SK-N-SH (cell line): Measurements from ENCODE around the gene ASTL. TPM values are rescaled to one million over a fixed set of nuclear protein-coding genes. Genes with fewer than 3 reads are reported as not detected.

Source experiments
- CTCF ChIA-PET: fragments of 300-600, 350-600 bp; formaldehyde crosslinking; extraction: SDS; loops from one replicate; lab custom pipeline; 2021; lab: Yijun Ruan, JAX
- POLR2A ChIA-PET: fragments of 350-600 bp; sonication (Branson Sonifier 250); formaldehyde crosslinking; extraction: SDS; loops from one replicate; lab custom pipeline; 2020; ENCODE audit warnings: antibody characterized with exemption, inconsistent platforms; lab: Yijun Ruan, JAX
- DNase-seq: peaks from one replicate; pipeline ENCODE4 v3.0.0; 2012
- H2AFZ ChIP-seq: fragments of 200-600 bp; sonication (generic); 2 replicates; pipeline ENCODE4 v1.8.1; 2016; ENCODE audit warnings: antibody characterized with exemption, mild to moderate bottlenecking, low read depth
- H3F3A ChIP-seq: fragments of 200-600 bp; sonication (generic); replicated peaks from 2 replicates; pipeline ENCODE3; 2016; ENCODE audit warnings: antibody characterized with exemption, mild to moderate bottlenecking; ENCODE audit not compliant: insufficient read depth
- H3K27ac ChIP-seq, 2 experiments: fragments of 200-500 bp in 1 of 2; fragments of 200-600 bp in 1 of 2; sonication (Bioruptor generic) in 1 of 2; sonication (generic), shearing (Covaris generic) in 1 of 2; 2 replicates each; pipeline versions ENCODE4 v1.5.1 to v1.6.1; 2014 to 2016; ENCODE audit warnings: low read depth in 2 of 2, inconsistent platforms in 1 of 2, low read length in 1 of 2, mild to moderate bottlenecking in 1 of 2, mixed read lengths in 1 of 2
- H3K27me3 ChIP-seq: fragments of 200-600 bp; sonication (generic), shearing (Covaris generic); 2 replicates; pipeline ENCODE4 v1.6.1; 2016; ENCODE audit warnings: mixed run types; ENCODE audit not compliant: insufficient read depth
- H3K36me3 ChIP-seq, 2 experiments: fragments of 200-500 bp in 1 of 2; fragments of 200-600 bp in 1 of 2; sonication (Bioruptor generic) in 1 of 2; sonication (generic) in 1 of 2; replicated peaks in 1 of 2; 2 replicates each; pipeline versions ENCODE3 to v1.5.1; 2014 to 2016; ENCODE audit warnings: low read length in 1 of 2, mild to moderate bottlenecking in 1 of 2; ENCODE audit not compliant: insufficient read depth in 2 of 2, control insufficient read depth in 1 of 2
- H3K4me1 ChIP-seq, 2 experiments: fragments of 200-500 bp in 1 of 2; fragments of 200-600 bp in 1 of 2; sonication (Bioruptor generic) in 1 of 2; sonication (generic), shearing (Covaris generic) in 1 of 2; 2 replicates each; pipeline versions ENCODE4 v1.5.1 to v1.6.1; 2014 to 2016; ENCODE audit warnings: low read depth in 1 of 2, low read length in 1 of 2, mixed run types in 1 of 2; ENCODE audit not compliant: insufficient read depth in 2 of 2, control insufficient read depth in 1 of 2
- H3K4me2 ChIP-seq: fragments of 200-600 bp; sonication (generic), shearing (Covaris generic); 2 replicates; pipeline ENCODE4 v1.6.1; 2017; ENCODE audit warnings: mixed run types
- H3K4me3 ChIP-seq, 2 experiments: fragments of 200-500 bp in 1 of 2; fragments of 200-600 bp in 1 of 2; sonication (Bioruptor generic) in 1 of 2; sonication (generic), shearing (Covaris generic) in 1 of 2; 2 replicates each; pipeline versions ENCODE4 v1.5.1 to v1.8.1; 2014 to 2016; ENCODE audit warnings: low read depth in 2 of 2, inconsistent platforms in 1 of 2, low read length in 1 of 2, mild to moderate bottlenecking in 1 of 2, mixed read lengths in 1 of 2, moderate library complexity in 1 of 2
- H3K79me2 ChIP-seq: fragments of 200-600 bp; sonication (generic); 2 replicates; pipeline ENCODE4 v1.8.1; 2017; ENCODE audit warnings: mild to moderate bottlenecking; ENCODE audit not compliant: insufficient read depth
- H3K9ac ChIP-seq: fragments of 200-600 bp; sonication (generic); 2 replicates; pipeline ENCODE4 v1.6.1; 2017; ENCODE audit warnings: mixed run types
- H3K9me2 ChIP-seq: fragments of 200-600 bp; sonication (generic); 2 replicates; pipeline ENCODE4 v1.6.1; 2017; ENCODE audit warnings: mixed run types
- H3K9me3 ChIP-seq: fragments of 200-600 bp; sonication (generic); 2 replicates; pipeline ENCODE4 v1.6.1; 2017; ENCODE audit warnings: mixed run types, mild to moderate bottlenecking, moderate library complexity
- H4K20me1 ChIP-seq: fragments of 200-600 bp; sonication (generic); 2 replicates; pipeline ENCODE4 v1.6.1; 2017; ENCODE audit warnings: mild to moderate bottlenecking, mixed run types; ENCODE audit not compliant: insufficient read depth
- CHD2 ChIP-seq: fragments of 150-350 bp; IDR thresholded peaks from 2 replicates; pipeline ENCODE4 v1.6.1; 2018; ENCODE audit warnings: low read length; ENCODE audit not compliant: partially characterized antibody
- GATA2 ChIP-seq: sonication (generic); formaldehyde crosslinking; IDR thresholded peaks from 2 replicates; pipeline ENCODE4 v1.5.0; 2020; ENCODE audit warnings: mild to moderate bottlenecking, missing genetic modification reagents
- IRF3 ChIP-seq: fragments of 150-350 bp; IDR thresholded peaks from 2 replicates; pipeline ENCODE4 v1.6.1; 2016; ENCODE audit warnings: mild to moderate bottlenecking, low read depth, low read length
- JUND ChIP-seq: IDR thresholded peaks from 2 replicates; pipeline ENCODE4 v1.4.0; 2012
- MEF2A ChIP-seq: IDR thresholded peaks from 2 replicates; pipeline ENCODE4 v1.4.0; 2012; ENCODE audit warnings: low read depth, borderline replicate concordance
- POLR2AphosphoS5 ChIP-seq: IDR thresholded peaks from 2 replicates; pipeline ENCODE4 v1.6.1; 2012; ENCODE audit warnings: low read depth, low read length
- SIN3A ChIP-seq: IDR thresholded peaks from 2 replicates; pipeline ENCODE4 v1.6.1; 2012; ENCODE audit warnings: low read depth, mild to moderate bottlenecking, low read length, moderate library complexity, borderline replicate concordance
- SMC3 ChIP-seq: IDR thresholded peaks from 2 replicates; pipeline ENCODE4 v1.6.1; 2012; ENCODE audit warnings: low read depth, low read length, improper control_type of control experiment
- TAF1 ChIP-seq: IDR thresholded peaks from 2 replicates; pipeline ENCODE4 v1.6.1; 2012; ENCODE audit warnings: low read depth, mild to moderate bottlenecking, low read length, moderate library complexity, borderline replicate concordance
- TCF12 ChIP-seq: IDR thresholded peaks from 2 replicates; pipeline ENCODE4 v1.4.0; 2012
- ZBTB33 ChIP-seq: IDR thresholded peaks from 2 replicates; pipeline ENCODE4 v1.4.0; 2012; ENCODE audit warnings: low read depth, borderline replicate concordance
- WGBS: methylation state at CpG from one replicate; pipeline ENCODE4 v1.1.6; 2017; ENCODE audit warnings: low lambda C conversion rate; 5-methylcytosine and 5-hydroxymethylcytosine counted together
- polyA plus RNA-seq, 3 experiments: library from polyadenylated mRNA; depleted of rRNA; stranded (reverse); fragments of >200 nt; gene quantifications; 2 replicates each; pipeline ENCODE4 v1.2.3, GENCODE V29; 2012
- TF ChIP-seq, protein P1 (sequence below): IDR thresholded peaks from 2 replicates; pipeline ENCODE4; 2012

The ASTL gene
- polyA plus RNA-seq, 1 of the 3 experiments (the other 2 are of a cell fraction) = not detected

DNA sequence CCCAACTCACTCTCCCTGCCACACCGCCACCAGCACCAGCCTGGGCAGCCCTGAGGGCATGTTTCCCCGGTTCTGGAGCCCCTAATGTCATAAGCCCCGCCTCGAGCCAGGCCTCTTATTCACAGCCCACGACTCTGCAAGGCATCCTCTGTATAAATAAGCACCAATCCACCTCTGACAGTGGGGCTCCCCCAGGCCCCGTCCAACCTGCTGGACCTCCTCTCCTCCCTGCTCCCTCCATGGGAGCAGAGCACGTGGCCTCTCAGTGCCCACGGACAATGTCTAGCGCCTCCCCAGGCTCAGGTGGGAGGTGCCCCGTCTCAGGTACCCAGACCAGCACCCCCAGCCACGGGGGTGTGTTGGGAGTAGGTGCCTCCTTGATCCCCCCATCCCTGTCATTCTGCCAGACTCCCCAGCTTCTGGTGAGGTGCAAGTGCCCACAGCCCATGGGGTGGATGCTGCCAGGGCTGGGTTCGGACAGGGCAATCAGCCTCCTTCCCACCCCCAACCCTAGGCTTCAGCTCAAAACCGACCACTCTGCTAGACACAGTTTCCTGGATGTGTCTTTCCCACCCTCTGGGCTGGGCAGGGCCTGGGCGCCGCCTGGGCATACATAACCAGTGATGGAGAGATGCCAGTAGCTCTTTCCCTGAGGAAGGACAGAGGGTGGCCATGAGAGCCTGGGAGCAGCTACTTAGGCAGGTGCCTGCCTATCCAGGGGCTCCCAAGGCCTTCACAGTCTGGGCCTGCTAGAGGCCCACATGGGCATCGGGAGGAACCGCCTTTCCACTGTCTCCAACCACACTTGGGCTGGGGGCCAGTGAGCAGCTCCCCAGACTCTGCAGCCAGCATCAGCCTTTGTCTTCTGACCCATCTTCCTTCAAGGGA, 20.4 kb downstream of the ASTL start:
- H2AFZ ChIP-seq = no peak overlapping the region
- TF ChIP-seq JUND (no peak), SMC3 (no peak), ZBTB33 (no peak), TAF1 (no peak), POLR2AphosphoS5 (no peak), TCF12 (no peak), IRF3 (no peak), GATA2 (no peak), SIN3A (no peak), CHD2 (no peak), MEF2A (no peak)
- TF ChIP-seq, protein P1, sequence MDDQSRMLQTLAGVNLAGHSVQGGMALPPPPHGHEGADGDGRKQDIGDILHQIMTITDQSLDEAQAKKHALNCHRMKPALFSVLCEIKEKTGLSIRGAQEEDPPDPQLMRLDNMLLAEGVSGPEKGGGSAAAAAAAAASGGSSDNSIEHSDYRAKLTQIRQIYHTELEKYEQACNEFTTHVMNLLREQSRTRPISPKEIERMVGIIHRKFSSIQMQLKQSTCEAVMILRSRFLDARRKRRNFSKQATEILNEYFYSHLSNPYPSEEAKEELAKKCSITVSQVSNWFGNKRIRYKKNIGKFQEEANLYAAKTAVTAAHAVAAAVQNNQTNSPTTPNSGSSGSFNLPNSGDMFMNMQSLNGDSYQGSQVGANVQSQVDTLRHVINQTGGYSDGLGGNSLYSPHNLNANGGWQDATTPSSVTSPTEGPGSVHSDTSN = no peak
- POLR2A ChIA-PET = interaction anchor here (1.0 to 1.5 kb wide), 2 partner anchors 58 to 125 kb away, joined by 3 to 4 read pairs; no protein-coding TSS in a partner anchor
- no peaks in the 10 kb centered on the region for H3F3A ChIP-seq
- H3K9me3 ChIP-seq = no peaks in the 10 kb centered on the region
- peak; percentile 66 for DNase-seq
- CTCF ChIA-PET = interaction anchor here (0.6 to 8.0 kb wide), 38 partner anchors 8 to 393 kb away, joined by 3 to 101 read pairs (median 7); partner anchors contain the start of genes ANKRD36C, ASTL and DUSP2
- no peak overlapping the region for H3K9ac ChIP-seq
- no peaks in the 10 kb centered on the region; the same call in 1 of the 2 replicates for H3K27me3 ChIP-seq
- H3K4me1 ChIP-seq = peaks cover 0 to 12% of the 10 kb centered on the region in 2 experiments; a peak in 1 of 4 replicates
- no peaks in the 10 kb centered on the region for H3K79me2 ChIP-seq
- no peaks in the 10 kb centered on the region for H3K36me3 ChIP-seq
- 42% methylated on average over 11 of the region's 17 CpGs for WGBS
- H3K4me2 ChIP-seq = no peak overlapping the region; the same call in 1 of the 2 replicates
- H3K9me2 ChIP-seq = no peaks in the 10 kb centered on the region
- no peak overlapping the region for H3K27ac ChIP-seq
- H4K20me1 ChIP-seq = no peaks in the 10 kb centered on the region
- no peak overlapping the region for H3K4me3 ChIP-seq
